KMS-11 (cell line): ENCODE data around the gene KLRK1.
"Not testable (repeated sequence)": the region's sequence is repeated elsewhere in the genome, so short reads cannot be mapped to it uniquely, and the experiment has no call there.

Experiments used
- H2AFZ ChIP-seq: fragments of 200-600 bp; sonication (generic); 2 replicates; pipeline ENCODE4 v1.6.1; 2016; ENCODE audit warnings: antibody characterized with exemption, mixed run types, low read depth
- H3K27ac ChIP-seq: fragments of 200-600 bp; sonication (generic); 2 replicates; pipeline ENCODE4 v1.6.1; 2016; ENCODE audit warnings: mild to moderate bottlenecking, mixed run types
- H3K27me3 ChIP-seq: fragments of 200-600 bp; sonication (generic); 2 replicates; pipeline ENCODE4 v1.6.1; 2017; ENCODE audit warnings: mild to moderate bottlenecking, low read depth, mixed run types, moderate library complexity; ENCODE audit not compliant: insufficient read depth
- H3K36me3 ChIP-seq: fragments of 200-600 bp; sonication (generic); 2 replicates; pipeline ENCODE4 v1.6.1; 2017; ENCODE audit warnings: mild to moderate bottlenecking, mixed run types; ENCODE audit not compliant: insufficient read depth
- H3K4me1 ChIP-seq: fragments of 200-600 bp; sonication (generic); 2 replicates; pipeline ENCODE4 v1.6.1; 2016; ENCODE audit warnings: mild to moderate bottlenecking, low read depth, mixed run types; ENCODE audit not compliant: poor library complexity, severe bottlenecking
- H3K4me2 ChIP-seq: fragments of 200-600 bp; sonication (generic); 2 replicates; pipeline ENCODE4 v1.7.0; 2016; ENCODE audit warnings: mild to moderate bottlenecking, mixed run types
- H3K4me3 ChIP-seq: fragments of 200-600 bp; sonication (generic); IDR thresholded peaks from 2 replicates; pipeline ENCODE4 v1.6.1; 2017; ENCODE audit warnings: low read depth, low read length, mixed read lengths; ENCODE audit not compliant: insufficient read depth
- H3K79me2 ChIP-seq: fragments of 200-600 bp; sonication (generic); 2 replicates; pipeline ENCODE4 v1.6.1; 2016; ENCODE audit warnings: low read depth, mixed run types; ENCODE audit not compliant: insufficient read depth
- H3K9ac ChIP-seq: fragments of 200-600 bp; sonication (generic); 2 replicates; pipeline ENCODE4 v1.6.1; 2016; ENCODE audit warnings: mild to moderate bottlenecking, mixed run types
- H4K20me1 ChIP-seq: fragments of 200-600 bp; sonication (generic); 2 replicates; pipeline ENCODE4 v1.6.1; 2016; ENCODE audit warnings: mild to moderate bottlenecking, mixed run types; ENCODE audit not compliant: insufficient read depth
- CTCF ChIP-seq: fragments of 200-600 bp; sonication (generic); conservative IDR thresholded peaks from 2 replicates; pipeline ENCODE4 v1.6.1; 2017; ENCODE audit warnings: low read depth, mild to moderate bottlenecking, antibody characterized with exemption, low read length, moderate library complexity, mixed read lengths

Gene KLRK1

GRCh38 chr12:10358969-10359368 lies 30.9 kb downstream of the KLRK1 start:
- Histone ChIP-seq H3K36me3 (no peaks in the 10 kb centered on the region), H4K20me1 (no peaks in the 10 kb centered on the region), H3K9ac (no peak overlapping the region), H3K4me3 (no peak overlapping the region), H3K79me2 (no peaks in the 10 kb centered on the region), H2AFZ (no peak overlapping the region), H3K4me2 (no peak overlapping the region), H3K27me3 (peaks cover 7% of the 10 kb centered on the region; the same call in 1 of the 2 replicates), H3K4me1 (peaks cover 2% of the 10 kb centered on the region), H3K27ac (no peak overlapping the region)
- no peak for TF ChIP-seq CTCF

GRCh38 chr12:10358131-10358530 lies 31.7 kb downstream of the KLRK1 start:
- Histone ChIP-seq H3K79me2 (no peaks in the 10 kb centered on the region), H4K20me1 (no peaks in the 10 kb centered on the region), H3K36me3 (no peaks in the 10 kb centered on the region), H2AFZ (no peak overlapping the region), H3K4me3 (no peak overlapping the region), H3K27me3 (peaks cover 4% of the 10 kb centered on the region; the same call in 1 of the 2 replicates), H3K27ac (no peak overlapping the region), H3K4me1 (no peaks in the 10 kb centered on the region), H3K9ac (no peak overlapping the region), H3K4me2 (no peak overlapping the region)
- no peak for TF ChIP-seq CTCF

GRCh38 chr12:10354502-10354901 lies 35.3 kb downstream of the KLRK1 start:
- Histone ChIP-seq H2AFZ (no peak overlapping the region), H3K4me3 (no peak overlapping the region), H3K9ac (no peak overlapping the region), H3K36me3 (no peaks in the 10 kb centered on the region), H3K4me2 (no peak overlapping the region), H4K20me1 (no peaks in the 10 kb centered on the region), H3K79me2 (no peaks in the 10 kb centered on the region), H3K4me1 (no peaks in the 10 kb centered on the region), H3K27ac (no peak overlapping the region), H3K27me3 (no peaks in the 10 kb centered on the region)
- no peak for TF ChIP-seq CTCF

- no peak overlapping the region for H3K27ac ChIP-seq
- H3K36me3 ChIP-seq, result no peaks in the 10 kb centered on the region
- no peak for TF ChIP-seq CTCF
- H3K4me1 ChIP-seq, result no peaks in the 10 kb centered on the region
- no peak overlapping the region for H3K4me3 ChIP-seq
- no peaks in the 10 kb centered on the region for H4K20me1 ChIP-seq
- no peak overlapping the region for H3K9ac ChIP-seq
- H2AFZ ChIP-seq, result no peak overlapping the region
- H3K79me2 ChIP-seq, result no peaks in the 10 kb centered on the region
- H3K27me3 ChIP-seq, result no peaks in the 10 kb centered on the region
- H3K4me2 ChIP-seq, result no peak overlapping the region
These were observed 35.8 kb downstream of the KLRK1 start for GRCh38 chr12:10354071-10354470.

GRCh38 chr12:10351457-10351856 lies 38.4 kb downstream of the KLRK1 start:
- not testable (repeated sequence) for H3K4me3 ChIP-seq, H3K36me3 ChIP-seq, H3K79me2 ChIP-seq, H3K9ac ChIP-seq, H2AFZ ChIP-seq, H3K4me1 ChIP-seq, H3K27me3 ChIP-seq, H3K4me2 ChIP-seq, H3K27ac ChIP-seq, H4K20me1 ChIP-seq
